HG03196 (cell line): Measurements from ENCODE around the gene RPL26.
"Not testable (repeated sequence)": the region's sequence is repeated elsewhere in the genome, so short reads cannot be mapped to it uniquely, and the experiment has no call there.

Experiments
- ATAC-seq: cut with Tn5 transposase; IDR thresholded peaks from one replicate; pipeline ENCODE4 v1.9.1; 2021; ENCODE audit not compliant: unreplicated experiment

Gene RPL26

GRCh38 chr17:8397636-8398035, 14.6 kb upstream of the RPL26 start, which contains the start of gene RNF222:
Gene RNF222 (minus strand): TSS chr17:8397827. CDS start chr17:8393461, 4,366 bp downstream.
- no peak for ATAC-seq

- ATAC-seq: not testable (repeated sequence)
These were observed 11.5 kb upstream of the RPL26 start for GRCh38 chr17:8394497-8394896.

GRCh38 chr17:8393470-8394231, 10.7 kb upstream of the RPL26 start:
- no peak for ATAC-seq

GRCh38 chr17:8392674-8393469, 9.9 kb upstream of the RPL26 start:
- no peak for ATAC-seq

GRCh38 chr17:8392274-8392673, 9.3 kb upstream of the RPL26 start:
- ATAC-seq: no peak

GRCh38 chr17:8391711-8392110, 8.7 kb upstream of the RPL26 start:
- ATAC-seq: no peak

GRCh38 chr17:8387914-8388651, 5.1 kb upstream of the RPL26 start:
- no peak for ATAC-seq

GRCh38 chr17:8386841-8387240, 3.8 kb upstream of the RPL26 start:
- ATAC-seq: no peak

GRCh38 chr17:8384801-8385378, 1.9 kb upstream of the RPL26 start:
- no peak for ATAC-seq

- ATAC-seq: no peak
These were observed 182 bp downstream of the RPL26 start for GRCh38 chr17:8382880-8383142.

GRCh38 chr17:8382052-8382879, 727 bp downstream of the RPL26 start:
- no peak for ATAC-seq

- no peak for ATAC-seq
These were observed 2.9 kb downstream of the RPL26 start for GRCh38 chr17:8380049-8380448.

GRCh38 chr17:8378117-8378516, 4.9 kb downstream of the RPL26 start:
- not testable (repeated sequence) for ATAC-seq

- no peak for ATAC-seq
These were observed 5.6 kb downstream of the RPL26 start for GRCh38 chr17:8377422-8377821.

- peak; percentile 91 for ATAC-seq
These were observed 6.5 kb downstream of the RPL26 start, which contains the start of gene KRABD2 for GRCh38 chr17:8376271-8377067. Gene KRABD2 (minus strand): TSS chr17:8376704.

GRCh38 chr17:8375738-8376259, 7.2 kb downstream of the RPL26 start:
- no peak for ATAC-seq

GRCh38 chr17:8373856-8374255, 9.1 kb downstream of the RPL26 start:
- ATAC-seq: not testable (repeated sequence)

GRCh38 chr17:8372422-8372821, 10.6 kb downstream of the RPL26 start:
- no peak for ATAC-seq

- no peak for ATAC-seq
These were observed 11.2 kb downstream of the RPL26 start for GRCh38 chr17:8371786-8372185.
